C4-2B (cell line): Measurements from ENCODE around the gene SYNDIG1.

ENCODE experiments used
- H3K27ac ChIP-seq: fragments of 450-650 bp; 2 replicates; pipeline ENCODE4 v1.5.1; 2017
- ZFX ChIP-seq: fragments of 450-650 bp; IDR thresholded peaks from 2 replicates; pipeline ENCODE4 v1.6.1; 2017
- TF ChIP-seq, protein P1 (sequence below): fragments of 450-650 bp; conservative IDR thresholded peaks from 2 replicates; pipeline ENCODE4 v1.5.1; 2017; ENCODE audit warnings: mild to moderate bottlenecking

Gene SYNDIG1

DNA sequence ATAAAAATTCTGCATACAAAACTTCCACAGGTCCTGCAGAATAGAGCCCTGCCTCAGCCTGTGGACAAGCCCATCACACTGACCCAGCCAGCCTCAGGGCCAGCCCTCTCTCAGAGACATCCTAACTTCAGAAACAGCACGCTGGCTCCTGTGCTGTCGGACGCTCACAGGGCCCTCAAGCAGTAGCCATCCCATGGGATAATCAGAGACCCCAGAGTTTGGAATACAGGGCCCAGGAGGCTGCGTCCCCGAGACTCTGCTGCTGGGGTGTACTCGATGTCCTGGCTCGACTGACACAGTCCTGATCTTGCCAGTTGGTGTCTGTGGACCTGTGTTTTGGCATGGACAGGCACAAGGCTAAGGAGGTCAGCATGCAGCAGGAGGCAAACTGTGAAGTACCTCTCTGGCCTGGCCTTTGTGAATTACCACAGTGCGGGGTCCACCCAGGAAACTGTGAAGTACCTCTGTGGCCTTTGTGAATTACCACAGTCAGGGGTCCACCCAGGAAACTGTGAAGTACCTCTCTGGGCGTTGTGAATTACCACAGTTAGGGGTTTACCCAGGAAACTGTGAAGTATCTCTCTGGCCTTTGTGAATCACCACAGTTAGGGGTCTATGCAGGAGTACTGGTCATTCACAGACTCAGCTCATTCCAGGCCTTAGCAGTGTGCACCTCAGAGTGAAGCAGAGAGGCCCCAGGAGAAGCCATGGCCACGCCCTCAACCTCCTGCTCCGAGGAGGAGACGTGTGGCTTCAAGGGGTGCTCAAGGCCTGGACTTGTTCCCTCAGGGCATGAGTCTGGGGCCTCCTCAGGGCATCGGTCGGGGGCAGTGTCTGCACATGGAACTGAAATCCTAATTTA lies 212.4 kb downstream of the SYNDIG1 start:
- no peak overlapping the region for H3K27ac ChIP-seq
- no peak for TF ChIP-seq ZFX
- TF ChIP-seq, protein P1, sequence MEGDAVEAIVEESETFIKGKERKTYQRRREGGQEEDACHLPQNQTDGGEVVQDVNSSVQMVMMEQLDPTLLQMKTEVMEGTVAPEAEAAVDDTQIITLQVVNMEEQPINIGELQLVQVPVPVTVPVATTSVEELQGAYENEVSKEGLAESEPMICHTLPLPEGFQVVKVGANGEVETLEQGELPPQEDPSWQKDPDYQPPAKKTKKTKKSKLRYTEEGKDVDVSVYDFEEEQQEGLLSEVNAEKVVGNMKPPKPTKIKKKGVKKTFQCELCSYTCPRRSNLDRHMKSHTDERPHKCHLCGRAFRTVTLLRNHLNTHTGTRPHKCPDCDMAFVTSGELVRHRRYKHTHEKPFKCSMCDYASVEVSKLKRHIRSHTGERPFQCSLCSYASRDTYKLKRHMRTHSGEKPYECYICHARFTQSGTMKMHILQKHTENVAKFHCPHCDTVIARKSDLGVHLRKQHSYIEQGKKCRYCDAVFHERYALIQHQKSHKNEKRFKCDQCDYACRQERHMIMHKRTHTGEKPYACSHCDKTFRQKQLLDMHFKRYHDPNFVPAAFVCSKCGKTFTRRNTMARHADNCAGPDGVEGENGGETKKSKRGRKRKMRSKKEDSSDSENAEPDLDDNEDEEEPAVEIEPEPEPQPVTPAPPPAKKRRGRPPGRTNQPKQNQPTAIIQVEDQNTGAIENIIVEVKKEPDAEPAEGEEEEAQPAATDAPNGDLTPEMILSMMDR = no peak

DNA sequence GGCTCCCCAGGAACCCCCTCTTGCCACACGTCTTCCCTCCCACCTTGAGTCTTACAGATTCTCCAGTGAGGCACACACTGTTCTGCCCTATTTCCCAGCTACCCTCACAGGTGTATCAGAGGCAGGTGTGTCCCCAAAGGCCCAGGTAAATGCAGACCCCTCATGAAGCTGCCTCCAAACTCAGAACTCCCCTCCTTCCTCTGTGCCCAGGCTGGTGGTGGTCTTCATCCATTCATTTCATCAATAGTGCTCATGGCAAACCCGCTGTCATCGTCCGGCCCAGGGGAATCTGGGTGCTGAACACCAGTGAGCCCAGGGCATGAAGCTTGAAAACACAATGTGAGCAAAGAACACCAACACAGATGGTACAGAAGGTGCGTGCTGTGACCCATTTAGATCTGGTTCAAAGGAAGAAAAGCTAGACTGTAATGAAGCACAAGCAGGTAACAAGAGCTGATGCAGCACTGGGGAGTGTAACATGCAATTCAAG lies 213.1 kb downstream of the SYNDIG1 start:
- no peak overlapping the region for H3K27ac ChIP-seq
- TF ChIP-seq, protein P1 = no peak
- TF ChIP-seq ZFX = no peak

DNA sequence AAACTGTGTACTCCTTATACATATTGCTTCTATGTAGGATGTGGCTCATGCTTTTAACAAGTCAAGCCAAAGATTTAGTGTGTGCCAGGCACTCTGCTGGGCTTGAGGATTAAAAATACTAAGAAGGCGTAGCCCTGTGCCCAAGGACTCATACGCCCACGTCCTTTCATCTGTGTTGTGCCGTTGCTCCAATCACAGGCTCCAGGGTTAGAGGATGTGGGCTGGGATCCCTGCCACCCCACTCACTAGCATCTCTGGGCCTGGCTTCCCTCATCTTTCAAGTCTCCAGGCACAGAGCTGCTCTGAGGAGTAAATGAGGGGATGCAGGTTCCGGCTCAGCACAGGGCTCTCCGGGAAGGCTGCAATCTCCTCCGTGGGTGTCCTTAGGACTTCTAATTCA lies 214.2 kb downstream of the SYNDIG1 start:
- TF ChIP-seq, protein P1 = no peak
- TF ChIP-seq ZFX = no peak
- no peak overlapping the region for H3K27ac ChIP-seq

DNA sequence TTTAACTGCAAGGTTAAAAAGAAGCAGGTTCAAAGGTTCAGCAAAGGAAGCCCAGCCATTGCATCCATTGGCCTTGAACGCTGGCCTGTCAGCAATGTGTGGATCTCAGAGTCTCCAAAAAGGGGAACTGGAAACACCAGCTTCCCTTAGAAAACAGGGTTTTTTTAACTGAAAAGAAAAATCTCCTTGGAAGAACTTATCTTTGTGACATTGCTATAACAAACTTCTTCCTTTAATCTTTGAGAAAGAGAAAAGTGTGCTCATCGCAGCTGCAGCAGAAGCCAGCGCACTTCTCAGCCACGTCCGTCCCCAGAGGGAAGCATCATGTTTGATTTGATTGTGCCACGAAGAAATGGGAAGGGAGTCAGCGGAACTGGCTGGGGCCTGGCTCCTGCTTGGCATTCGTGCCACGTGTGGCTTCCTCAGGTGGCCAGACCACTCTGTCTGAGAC lies 215.0 kb downstream of the SYNDIG1 start:
- TF ChIP-seq ZFX = no peak
- TF ChIP-seq, protein P1 = no peak

DNA sequence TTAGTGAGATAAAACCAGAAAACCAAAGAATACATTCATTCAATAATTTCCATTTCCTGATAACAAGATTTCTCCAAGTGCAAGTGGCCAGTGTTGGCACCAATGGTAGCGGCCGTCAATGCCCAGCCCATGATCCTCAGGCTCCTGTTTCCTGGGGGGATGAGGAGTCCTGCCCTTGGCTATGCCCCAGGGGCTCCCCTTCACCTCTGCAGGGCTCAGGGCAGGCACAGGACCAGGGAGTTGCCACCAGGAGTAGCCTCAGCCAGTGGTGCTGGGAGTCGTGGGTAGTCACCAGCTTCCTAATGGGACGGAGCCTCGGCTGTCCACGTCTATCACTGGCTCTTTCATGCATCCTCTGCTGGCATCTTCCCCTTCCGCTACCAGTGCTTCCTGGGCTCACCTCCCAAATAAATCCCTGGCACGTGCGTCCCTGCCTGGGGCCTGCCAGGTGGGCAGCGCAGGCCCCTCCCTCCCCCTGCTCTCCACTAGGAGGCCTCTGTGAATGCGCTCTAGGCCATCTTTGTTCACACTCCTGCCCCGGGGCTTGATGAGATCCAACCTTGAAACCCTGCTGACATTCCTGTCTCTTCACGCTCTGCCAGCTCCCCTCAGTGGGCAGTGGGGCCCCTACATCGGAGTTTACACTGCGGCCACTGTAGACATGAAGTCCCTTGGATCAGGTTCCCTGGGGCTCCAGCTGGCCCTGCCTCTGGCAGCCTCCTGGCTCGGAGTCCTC lies 215.7 kb downstream of the SYNDIG1 start:
- TF ChIP-seq, protein P1 = no peak
- no peak for TF ChIP-seq ZFX
- H3K27ac ChIP-seq = no peak overlapping the region

More for the DNA sequence above, 215.0 kb downstream of the SYNDIG1 start:
- no peak overlapping the region for H3K27ac ChIP-seq

DNA sequence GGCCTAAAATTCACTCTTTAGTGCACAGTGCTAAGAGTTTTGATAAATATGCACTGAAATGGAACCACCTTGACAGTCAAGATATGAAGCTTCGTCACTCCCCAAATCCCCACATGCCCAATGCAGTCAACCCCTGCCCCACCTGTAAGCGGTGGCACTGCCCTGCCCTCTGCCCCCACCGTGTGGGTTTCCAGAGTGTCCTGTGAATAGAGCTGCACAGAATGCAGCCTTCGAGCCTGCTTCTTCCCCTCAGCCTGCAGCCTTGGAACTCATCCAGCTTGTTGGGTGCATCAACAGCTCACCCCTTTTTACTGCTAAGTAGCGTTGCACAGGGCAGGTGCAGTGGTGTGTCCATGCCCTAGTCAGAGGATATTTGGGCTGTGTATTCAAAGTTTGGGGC lies 216.3 kb downstream of the SYNDIG1 start:
- no peak overlapping the region for H3K27ac ChIP-seq
- no peak for TF ChIP-seq ZFX
- TF ChIP-seq, protein P1 = no peak

DNA sequence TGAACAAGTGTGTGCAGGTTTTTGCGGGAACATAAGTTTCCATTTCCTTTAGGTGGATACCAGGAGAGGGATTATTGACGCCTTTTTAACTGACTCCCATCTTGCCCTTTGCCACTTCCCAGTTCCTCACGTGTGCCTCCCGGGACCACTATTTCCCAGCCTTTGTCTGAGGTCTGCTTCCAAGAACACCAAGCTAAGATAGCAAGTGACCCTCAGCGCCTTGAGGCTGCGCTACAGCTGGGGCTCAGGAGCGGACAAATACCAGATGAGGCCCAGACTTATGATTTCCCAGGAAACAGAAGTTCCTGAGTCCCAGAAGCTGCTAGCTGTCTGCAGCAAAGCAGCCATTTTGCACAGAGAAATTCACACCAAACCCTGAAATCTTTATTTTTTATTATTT lies 216.7 kb downstream of the SYNDIG1 start:
- no peak for TF ChIP-seq ZFX
- TF ChIP-seq, protein P1 = no peak

More for the DNA sequence above, 216.7 kb downstream of the SYNDIG1 start:
- H3K27ac ChIP-seq = no peak overlapping the region
